A549 (cell line): ENCODE measurements around the gene DAB2.

ENCODE experiments used
- CHD4 ChIP-seq: fragments of 200-600 bp; sonication (generic); IDR thresholded peaks from 2 replicates; pipeline ENCODE4 v1.6.1; 2016; ENCODE audit warnings: antibody characterized with exemption, mild to moderate bottlenecking, borderline replicate concordance
- EP300 ChIP-seq, 2 experiments: fragments of >200 bp; sonication (Bioruptor Twin); formaldehyde crosslinking; IDR thresholded peaks; 2 replicates in 1 of 2; 3 replicates in 1 of 2; pipeline ENCODE4 v1.6.1; 2016 to 2017
- SMC3 ChIP-seq: fragments of >200 bp; sonication (Bioruptor Twin); formaldehyde crosslinking; IDR thresholded peaks from 3 replicates; pipeline ENCODE4 v1.6.1; 2018; ENCODE audit warnings: inconsistent platforms
- ZFP36 ChIP-seq: fragments of 450-650 bp; IDR thresholded peaks from 2 replicates; pipeline ENCODE4 v1.6.1; 2014; ENCODE audit warnings: borderline replicate concordance; ENCODE audit not compliant: partially characterized antibody
- TF ChIP-seq, protein P1 (sequence below): fragments of >200 bp; sonication (Bioruptor Twin); formaldehyde crosslinking; IDR thresholded peaks from 3 replicates; pipeline ENCODE4 v1.5.1; 2016

DNA sequence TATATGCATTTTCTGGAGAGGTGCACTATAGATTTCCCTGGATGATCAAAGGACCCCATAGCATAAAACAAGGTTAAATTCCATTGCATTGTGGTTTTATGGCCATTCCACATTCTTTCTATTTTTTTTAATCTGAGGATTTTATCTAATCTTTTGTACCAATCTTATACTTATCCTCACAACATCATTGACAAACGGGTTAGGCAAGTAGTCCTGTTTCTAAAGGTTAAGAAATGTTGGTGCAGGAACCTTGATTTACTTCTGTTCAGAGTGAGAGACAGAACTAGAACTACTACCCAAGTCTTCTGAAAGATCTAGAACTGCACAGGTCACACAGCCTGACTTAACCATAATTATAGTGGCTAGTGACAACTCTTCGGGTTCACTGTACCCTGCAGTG is 5.7 kb upstream of the DAB2 start:
- TF ChIP-seq ZFP36 (no peak), EP300 (IDR thresholded peaks at IDR 0.05) (no peak), CHD4 (no peak), SMC3 (no peak)
- TF ChIP-seq, protein P1, sequence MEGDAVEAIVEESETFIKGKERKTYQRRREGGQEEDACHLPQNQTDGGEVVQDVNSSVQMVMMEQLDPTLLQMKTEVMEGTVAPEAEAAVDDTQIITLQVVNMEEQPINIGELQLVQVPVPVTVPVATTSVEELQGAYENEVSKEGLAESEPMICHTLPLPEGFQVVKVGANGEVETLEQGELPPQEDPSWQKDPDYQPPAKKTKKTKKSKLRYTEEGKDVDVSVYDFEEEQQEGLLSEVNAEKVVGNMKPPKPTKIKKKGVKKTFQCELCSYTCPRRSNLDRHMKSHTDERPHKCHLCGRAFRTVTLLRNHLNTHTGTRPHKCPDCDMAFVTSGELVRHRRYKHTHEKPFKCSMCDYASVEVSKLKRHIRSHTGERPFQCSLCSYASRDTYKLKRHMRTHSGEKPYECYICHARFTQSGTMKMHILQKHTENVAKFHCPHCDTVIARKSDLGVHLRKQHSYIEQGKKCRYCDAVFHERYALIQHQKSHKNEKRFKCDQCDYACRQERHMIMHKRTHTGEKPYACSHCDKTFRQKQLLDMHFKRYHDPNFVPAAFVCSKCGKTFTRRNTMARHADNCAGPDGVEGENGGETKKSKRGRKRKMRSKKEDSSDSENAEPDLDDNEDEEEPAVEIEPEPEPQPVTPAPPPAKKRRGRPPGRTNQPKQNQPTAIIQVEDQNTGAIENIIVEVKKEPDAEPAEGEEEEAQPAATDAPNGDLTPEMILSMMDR, result no peak
